DMS153 (cell line): ENCODE measurements around the gene ARMC12.

Source experiments
- DNase-seq: peaks from one replicate; lab custom pipeline; 2025; lab: John Stamatoyannopoulos, UW

ARMC12 gene

GRCh38 chr6:35735452-35735851 is 1.4 kb upstream of the ARMC12 start:
- no peak for DNase-seq

DNA sequence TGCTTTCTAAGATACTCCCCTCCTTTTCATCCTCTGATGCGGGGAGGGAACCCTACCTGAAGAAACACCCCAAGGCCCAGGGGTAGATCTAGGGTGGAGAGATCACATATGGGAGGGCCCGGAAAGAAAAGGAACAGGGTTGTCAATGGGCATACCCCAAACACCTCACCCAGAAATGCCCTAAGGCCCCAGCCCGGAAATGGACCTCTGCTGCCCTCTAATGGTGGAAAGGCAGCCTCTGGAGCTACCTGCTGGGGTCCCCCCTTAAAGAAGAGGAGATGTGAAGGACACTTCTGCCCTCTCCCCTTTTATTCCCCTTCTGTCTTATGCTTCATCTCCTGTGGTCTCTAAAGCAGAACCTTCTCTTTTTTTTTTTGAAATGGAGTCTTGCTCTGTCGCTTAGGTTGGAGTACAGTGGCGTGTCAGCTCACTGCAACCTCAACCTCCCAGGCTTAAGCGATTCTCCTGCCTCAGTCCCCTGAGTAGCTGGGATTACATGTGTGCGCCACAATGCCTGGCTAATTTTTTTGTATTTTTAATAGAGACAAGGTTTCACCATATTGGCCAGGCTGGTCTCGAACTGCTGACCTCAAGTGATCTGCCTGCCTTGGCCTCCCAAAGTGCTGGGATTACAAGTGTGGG is 458 bp upstream of the ARMC12 start:
- no peak for DNase-seq

DNA sequence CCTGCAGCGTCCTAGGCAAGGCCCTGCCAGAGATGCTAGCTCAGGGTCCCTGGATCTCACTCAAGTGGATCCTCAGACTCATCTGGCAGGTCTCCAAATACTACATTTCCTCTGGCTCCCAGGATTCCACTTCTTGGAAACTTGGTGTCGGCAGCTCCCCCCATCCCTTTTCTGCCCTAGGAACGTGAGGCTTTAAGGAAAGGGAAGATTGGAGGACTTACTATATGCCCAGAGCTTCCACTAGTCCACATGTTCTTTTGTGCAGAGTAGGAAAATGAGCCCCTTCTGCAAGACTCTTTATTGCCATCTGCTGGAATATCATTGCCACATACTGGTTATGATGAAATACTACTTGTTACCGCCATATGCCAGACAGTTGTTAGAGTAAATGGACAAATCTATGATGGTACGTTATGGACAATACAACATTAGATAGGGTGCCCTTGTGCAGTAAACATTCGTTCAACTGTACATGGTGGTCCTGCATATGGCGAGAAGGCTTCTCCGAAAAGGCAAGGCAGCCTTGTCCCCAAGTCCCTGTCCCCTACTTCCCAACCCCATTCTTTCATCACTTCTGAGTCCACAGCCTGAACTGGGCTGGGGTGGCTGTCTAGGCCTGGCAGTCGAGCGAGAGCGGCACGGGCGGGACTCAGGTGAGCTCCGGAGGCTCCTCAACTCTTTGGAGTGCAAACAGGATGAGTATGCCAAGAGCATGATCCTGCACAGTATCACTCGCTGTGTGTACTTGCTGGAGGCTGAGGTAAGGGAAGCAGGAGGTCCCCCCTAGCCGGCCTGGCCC is 780 bp downstream of the ARMC12 start:
- peak; percentile 72 for DNase-seq

DNA sequence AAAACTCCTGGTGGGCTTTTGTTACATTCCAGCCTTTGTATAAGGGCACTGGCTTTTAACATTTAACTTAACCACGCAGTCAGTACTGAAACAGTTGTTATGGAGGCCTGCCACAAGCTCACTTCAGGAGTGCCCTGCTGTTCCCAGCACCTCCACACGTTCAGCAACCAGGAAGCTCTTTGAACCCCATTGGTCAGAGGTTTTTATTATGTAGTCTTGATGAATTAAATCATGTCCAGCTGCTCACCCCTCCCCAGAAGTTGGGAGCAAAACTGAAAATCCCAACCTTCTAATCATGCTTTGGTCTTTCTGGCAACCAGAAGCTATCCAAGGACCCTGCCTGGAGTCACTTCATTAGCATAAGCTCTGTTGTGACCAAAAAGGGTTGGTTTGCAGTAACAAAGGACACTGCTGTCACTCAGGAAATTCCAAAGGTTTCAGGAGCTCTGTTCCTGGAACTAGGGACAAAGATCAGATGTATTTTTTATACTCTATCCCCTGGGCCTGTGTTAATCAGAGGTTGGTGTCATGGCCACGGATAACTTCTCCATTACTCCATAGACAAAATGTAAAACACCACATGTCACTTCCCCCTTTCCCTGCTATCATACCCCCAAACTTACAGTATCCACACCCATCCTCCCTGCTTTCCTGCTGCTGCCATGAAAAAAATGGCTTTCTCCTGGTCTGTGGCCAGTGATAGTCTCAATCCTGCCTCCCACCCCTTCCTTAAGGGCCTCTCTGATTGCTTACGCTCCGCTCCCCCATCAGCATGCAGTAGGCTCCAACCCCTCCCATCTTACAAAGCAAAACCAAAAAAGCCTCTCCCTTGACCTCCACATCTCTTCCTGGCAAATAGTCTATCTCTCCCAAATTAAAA is 3.1 kb downstream of the ARMC12 start:
- DNase-seq = no peak

GRCh38 chr6:35742842-35743241 is 6.0 kb downstream of the ARMC12 start:
- no peak for DNase-seq

DNA sequence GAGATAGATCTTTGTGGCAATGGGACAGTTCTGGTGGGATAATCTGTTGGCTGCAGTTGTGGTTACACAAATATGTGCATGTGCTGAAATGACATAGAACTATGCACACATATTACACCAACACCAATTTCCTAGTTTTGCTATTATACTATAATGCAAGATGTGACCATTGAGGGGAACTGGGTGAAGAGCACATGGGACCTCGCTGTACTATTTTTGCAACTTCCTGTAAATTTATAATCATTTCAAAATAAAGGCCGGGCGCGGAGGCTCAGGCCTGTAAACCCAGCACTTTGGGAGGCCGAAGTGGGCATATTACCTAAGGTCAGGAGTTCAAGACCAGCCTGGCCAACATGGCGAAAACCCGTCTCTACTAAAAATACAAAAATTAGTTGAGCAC is 8.7 kb downstream of the ARMC12 start:
- no peak for DNase-seq

DNA sequence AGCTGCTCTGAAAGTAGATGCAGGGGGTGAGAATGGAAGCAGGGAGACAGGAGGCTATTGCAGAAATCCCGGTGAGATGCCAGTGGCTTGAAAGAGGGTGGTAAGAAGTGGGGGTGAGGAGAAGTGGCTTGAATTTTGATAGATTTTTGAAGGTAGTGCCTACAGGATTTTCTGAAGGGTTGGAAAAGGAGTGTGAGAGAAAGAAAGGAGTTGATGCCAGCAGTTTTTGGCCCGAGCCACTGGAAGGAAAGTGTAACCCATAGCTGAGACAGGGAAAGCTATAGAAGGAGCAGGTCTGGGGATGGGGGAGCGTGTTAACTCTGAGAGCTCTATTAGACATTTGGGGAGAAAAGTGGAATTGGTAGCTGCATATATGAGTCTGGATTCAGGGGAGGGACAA is 9.7 kb downstream of the ARMC12 start:
- no peak for DNase-seq

- DNase-seq = no peak
These were observed 11.0 kb downstream of the ARMC12 start for GRCh38 chr6:35747877-35748276.

DNA sequence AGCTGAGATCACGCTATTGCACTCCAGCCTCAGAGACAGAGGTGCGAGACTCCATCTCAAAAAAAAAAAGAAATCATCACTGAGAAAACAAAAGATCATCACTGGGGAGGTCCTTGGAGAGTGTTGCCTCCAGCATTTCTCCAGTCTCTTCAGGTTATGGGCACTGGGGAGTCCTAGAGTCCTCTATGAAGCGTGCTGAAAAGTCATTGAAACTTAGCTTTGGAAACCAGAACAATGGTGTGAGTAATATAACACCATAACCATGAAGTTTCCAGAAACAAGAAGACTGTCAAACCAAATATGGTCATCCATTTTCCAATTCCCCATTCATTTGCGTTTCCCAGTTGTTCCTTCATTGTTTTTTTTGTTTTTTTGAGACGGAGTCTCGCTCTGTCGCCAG is 13.7 kb downstream of the ARMC12 start:
- no peak for DNase-seq

DNA sequence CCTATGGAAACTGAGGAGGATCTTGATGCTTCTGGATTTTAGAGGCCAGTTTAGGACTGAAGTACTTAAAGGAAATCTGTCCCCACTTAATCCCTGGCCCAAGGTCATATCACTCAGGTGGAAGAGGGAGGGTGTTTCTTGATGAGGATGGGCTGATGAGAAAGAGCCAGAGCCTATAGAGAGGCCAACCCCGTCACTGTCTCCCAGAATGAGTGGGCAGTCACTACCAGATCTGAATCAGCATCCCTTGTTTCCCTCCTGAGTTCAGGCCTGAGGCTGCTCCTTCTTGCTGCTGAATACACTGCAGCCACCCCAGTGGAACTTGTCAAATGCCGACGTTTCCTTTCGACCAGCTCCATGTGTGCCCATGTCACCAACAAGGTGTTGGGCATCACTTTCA is 14.8 kb downstream of the ARMC12 start:
- no peak for DNase-seq

GRCh38 chr6:35752330-35752729 is 15.5 kb downstream of the ARMC12 start:
- no peak for DNase-seq

GRCh38 chr6:35754452-35755277 is 17.8 kb downstream of the ARMC12 start:
- DNase-seq = peak; percentile 61

- DNase-seq = no peak
These were observed 18.6 kb downstream of the ARMC12 start for GRCh38 chr6:35755278-35755924.

GRCh38 chr6:35757456-35758123 is 20.8 kb downstream of the ARMC12 start:
- no peak for DNase-seq

- no peak for DNase-seq
These were observed 22.6 kb downstream of the ARMC12 start for GRCh38 chr6:35759426-35759825.

GRCh38 chr6:35765739-35766138 is 28.9 kb downstream of the ARMC12 start:
- no peak for DNase-seq

GRCh38 chr6:35769211-35769610 is 32.4 kb downstream of the ARMC12 start:
- DNase-seq = no peak

DNA sequence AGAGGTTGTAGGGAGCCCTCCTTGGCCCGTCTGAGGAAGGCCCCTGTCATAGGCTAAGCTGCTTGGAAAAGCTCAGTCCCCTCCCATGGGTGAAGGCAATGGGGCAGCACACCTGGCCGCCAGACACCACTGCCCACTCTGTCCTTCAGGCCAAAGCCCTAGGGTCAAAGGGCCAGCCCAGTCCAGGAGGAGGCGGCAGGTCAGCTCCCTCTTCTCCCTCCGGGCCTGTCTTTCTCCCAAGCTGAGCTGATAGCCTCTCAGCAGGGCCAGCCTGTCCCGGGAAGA is 34.5 kb downstream of the ARMC12 start:
- DNase-seq = no peak

DNA sequence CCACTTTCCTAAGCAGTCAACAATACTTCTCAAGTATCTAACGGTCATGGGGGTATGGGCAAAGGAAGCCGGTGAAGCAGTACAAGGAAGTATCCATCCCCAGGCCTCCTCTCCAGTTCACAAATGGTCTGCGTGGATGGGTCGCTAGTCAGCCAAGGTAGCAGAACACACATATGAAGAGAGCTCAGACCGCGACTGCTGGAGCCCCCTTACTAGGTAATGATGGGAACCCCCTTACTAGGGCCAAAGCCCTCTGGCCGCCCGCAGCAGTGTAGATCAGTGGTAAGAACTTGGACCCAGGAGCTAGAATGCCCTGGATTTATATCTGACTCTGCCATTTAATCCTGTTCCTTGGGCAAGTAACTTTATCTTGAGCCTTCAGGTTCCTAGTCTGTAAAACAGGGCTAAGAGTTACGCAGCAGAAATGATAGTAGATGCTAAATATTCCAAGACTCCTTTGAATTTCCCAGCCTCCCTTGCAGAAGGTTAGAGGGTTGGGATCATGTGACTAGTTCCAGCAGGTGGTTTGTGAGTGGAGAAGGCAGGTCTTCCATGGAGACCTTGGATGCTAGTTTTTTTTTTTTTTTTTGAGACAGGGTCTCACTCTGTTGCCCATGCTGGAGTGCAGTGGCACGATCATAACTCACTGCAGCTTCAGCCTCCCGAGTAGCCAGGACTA is 37.4 kb downstream of the ARMC12 start:
- no peak for DNase-seq

GRCh38 chr6:35775031-35775430 is 38.2 kb downstream of the ARMC12 start:
- DNase-seq = no peak
